Activated CD4-positive, alpha-beta T cell treated with anti-CD3 and anti-CD28 coated beads for 36 hours (primary cell): Measurements from ENCODE around the gene ADAM21. TPM values are rescaled to one million over a fixed set of nuclear protein-coding genes. Genes with fewer than 3 reads are reported as not detected.
"Not testable (repeated sequence)": the region's sequence is repeated elsewhere in the genome, so short reads cannot be mapped to it uniquely, and the experiment has no call there.

ENCODE experiments used
- ATAC-seq: fragments of 200-7000 bp; cut with Tn5 transposase; one replicate; pipeline ENCODE4 v1.10.0; 2021; ENCODE audit warnings: mild to moderate bottlenecking, moderate library complexity
- CTCF ChIA-PET: fragments of 350-600 bp; sonication (Branson Sonifier 250); formaldehyde crosslinking; loops from one replicate; lab custom pipeline; 2021; ENCODE audit warnings: antibody characterized with exemption; lab: Charles Lee
- POLR2A ChIA-PET: fragments of 350-600 bp; sonication (Branson Sonifier 250); formaldehyde crosslinking; loops from one replicate; lab custom pipeline; 2021; ENCODE audit warnings: antibody characterized with exemption, inconsistent platforms; lab: Charles Lee
- DNase-seq: peaks from one replicate; pipeline ENCODE4 v3.0.0-alpha.2; 2020
- H3K27ac Mint-ChIP-seq: one replicate; pipeline ENCODE4 v1.8.0; 2021; ENCODE audit warnings: mixed read lengths
- H3K27me3 Mint-ChIP-seq: one replicate; pipeline ENCODE4 v1.8.0; 2021; ENCODE audit warnings: mixed read lengths
- H3K36me3 Mint-ChIP-seq: one replicate; pipeline ENCODE4 v1.8.0; 2021; ENCODE audit warnings: low read depth, mixed read lengths
- H3K4me1 Mint-ChIP-seq: one replicate; pipeline ENCODE4 v1.8.0; 2021; ENCODE audit warnings: mixed read lengths
- H3K4me3 Mint-ChIP-seq: one replicate; pipeline ENCODE4 v1.8.0; 2021; ENCODE audit warnings: mild to moderate bottlenecking, moderate library complexity, mixed read lengths
- H3K9me3 Mint-ChIP-seq: one replicate; pipeline ENCODE4 v1.8.0; 2021; ENCODE audit warnings: low read depth, mixed read lengths
- intact Hi-C, 2 experiments: fragments of 100-400 bp; cut with DNase I in 1 of 2; cut with micrococcal nuclease in 1 of 2; formaldehyde crosslinking; loops; one replicate each; pipeline versions ENCODE4 v1.14.2 to v1.15.1; 2022 to 2024; cut with DNase I, micrococcal nuclease
- total RNA-seq, 2 experiments: library from RNA; stranded (reverse); gene quantifications; one replicate each; pipeline ENCODE4 v1.2.3, GENCODE V29; 2021

ADAM21 gene
- under 1 TPM; 0.09 to 0.11 TPM for total RNA-seq

GRCh38 chr14:70451874-70452273 is at the start of gene ADAM21:
Gene ADAM21 (plus strand): TSS chr14:70452174. CDS start chr14:70457500, 5,326 bp downstream.
- CTCF ChIA-PET: no interaction called here
- Mint-ChIP-seq H3K9me3 (no peaks in the 10 kb centered on the region), H3K36me3 (no peaks in the 10 kb centered on the region), H3K4me3 (no peak within 1 kb of the TSS), H3K27ac (no peak within 1 kb of the TSS), H3K4me1 (no peaks in the 10 kb centered on the region), H3K27me3 (no peaks in the 10 kb centered on the region)
- no peak for DNase-seq
- no peak for ATAC-seq
- intact Hi-C loops: no loop called here
- POLR2A ChIA-PET: no interaction called here

- CTCF ChIA-PET: interaction anchor here (1.2 kb wide), 1 partner anchor 17 kb away, joined by 3 read pairs; no protein-coding TSS in a partner anchor
- H3K4me3 Mint-ChIP-seq, H3K36me3 Mint-ChIP-seq, DNase-seq, intact Hi-C loops, H3K4me1 Mint-ChIP-seq, H3K27me3 Mint-ChIP-seq, H3K27ac Mint-ChIP-seq, H3K9me3 Mint-ChIP-seq, ATAC-seq: not testable (repeated sequence)
- POLR2A ChIA-PET: interaction anchor here (0.7 kb wide), 1 partner anchor 192 kb away, joined by 3 read pairs; no protein-coding TSS in a partner anchor
Measured at GRCh38 chr14:70403335-70403734, 48.6 kb upstream of the ADAM21 start.

- H3K9me3 Mint-ChIP-seq, DNase-seq, H3K27ac Mint-ChIP-seq, POLR2A ChIA-PET, ATAC-seq, intact Hi-C loops, H3K4me3 Mint-ChIP-seq, H3K36me3 Mint-ChIP-seq, H3K4me1 Mint-ChIP-seq, H3K27me3 Mint-ChIP-seq: not testable (repeated sequence)
- CTCF ChIA-PET: interaction anchor here (0.6 kb wide), 1 partner anchor 16 kb away, joined by 3 read pairs; no protein-coding TSS in a partner anchor
Measured at GRCh38 chr14:70406216-70406615, 45.8 kb upstream of the ADAM21 start.

- H3K27me3 Mint-ChIP-seq: no peaks in the 10 kb centered on the region
- no peak for ATAC-seq
- DNase-seq: no peak
- POLR2A ChIA-PET: no interaction called here
- H3K4me3 Mint-ChIP-seq: no peak overlapping the region
- peaks cover 8% of the 10 kb centered on the region for H3K36me3 Mint-ChIP-seq
- intact Hi-C loops: no loop called here
- H3K27ac Mint-ChIP-seq: no peak overlapping the region
- H3K4me1 Mint-ChIP-seq: peaks cover 16% of the 10 kb centered on the region
- CTCF ChIA-PET: interaction anchor here (0.7 kb wide), 1 partner anchor 108 kb away, joined by 4 read pairs; no protein-coding TSS in a partner anchor
- H3K9me3 Mint-ChIP-seq: peaks cover 2% of the 10 kb centered on the region
Measured at GRCh38 chr14:70407621-70408020, 44.4 kb upstream of the ADAM21 start.

GRCh38 chr14:70415788-70416187 is 36.2 kb upstream of the ADAM21 start:
- DNase-seq (no peak), ATAC-seq (no peak)
- Mint-ChIP-seq H3K36me3 (no peaks in the 10 kb centered on the region), H3K4me1 (peaks cover 38% of the 10 kb centered on the region), H3K27me3 (no peaks in the 10 kb centered on the region), H3K9me3 (no peaks in the 10 kb centered on the region), H3K4me3 (peak overlapping the region; percentile 99), H3K27ac (peak overlapping the region; percentile 75)
- POLR2A ChIA-PET: no interaction called here
- intact Hi-C loops: loop anchor here in 1 of 2 experiments (2.0 kb wide), 1 partner anchor 55 kb away; no protein-coding TSS in a partner anchor
- CTCF ChIA-PET: no interaction called here

- ATAC-seq: peak; percentile 25
- CTCF ChIA-PET: no interaction called here
- peak overlapping the region; percentile 99 for H3K4me3 Mint-ChIP-seq
- POLR2A ChIA-PET: no interaction called here
- intact Hi-C loops: loop anchor here in 1 of 2 experiments (2.0 kb wide), 1 partner anchor 56 kb away; no protein-coding TSS in a partner anchor
- H3K27ac Mint-ChIP-seq: peak overlapping the region; percentile 88
- H3K36me3 Mint-ChIP-seq: no peaks in the 10 kb centered on the region
- H3K4me1 Mint-ChIP-seq: peaks cover 37% of the 10 kb centered on the region
- H3K27me3 Mint-ChIP-seq: no peaks in the 10 kb centered on the region
- DNase-seq: no peak
- H3K9me3 Mint-ChIP-seq: no peaks in the 10 kb centered on the region
Measured at GRCh38 chr14:70416338-70416724, 35.6 kb upstream of the ADAM21 start.

- intact Hi-C loops: loop anchor here in 1 of 2 experiments (2.0 kb wide), 1 partner anchor 56 kb away; no protein-coding TSS in a partner anchor
- peak; percentile 84 for ATAC-seq
- H3K4me1 Mint-ChIP-seq: peaks cover 32% of the 10 kb centered on the region
- peaks cover under 1% of the 10 kb centered on the region for H3K27me3 Mint-ChIP-seq
- no peaks in the 10 kb centered on the region for H3K36me3 Mint-ChIP-seq
- no peaks in the 10 kb centered on the region for H3K9me3 Mint-ChIP-seq
- ChIA-PET CTCF (no interaction called here), POLR2A (no interaction called here)
- peak; percentile 74 for DNase-seq
- peak within 1 kb of the TSS; percentile 99 for H3K4me3 Mint-ChIP-seq
- peak within 1 kb of the TSS; percentile 88 for H3K27ac Mint-ChIP-seq
Measured at GRCh38 chr14:70416725-70417349, 35.1 kb upstream of the ADAM21 start, which contains the start of gene SYNJ2BP. Gene SYNJ2BP (minus strand): TSS chr14:70417090. CDS start chr14:70416963, 127 bp downstream.

- H3K4me3 Mint-ChIP-seq, DNase-seq, intact Hi-C loops, H3K36me3 Mint-ChIP-seq, H3K27me3 Mint-ChIP-seq, H3K27ac Mint-ChIP-seq, ATAC-seq, H3K9me3 Mint-ChIP-seq, CTCF ChIA-PET: not testable (repeated sequence)
- H3K4me1 Mint-ChIP-seq: peaks cover 20% of the 10 kb centered on the region
- POLR2A ChIA-PET: interaction anchor here (0.5 kb wide), 1 partner anchor 144 kb away, joined by 5 read pairs; no protein-coding TSS in a partner anchor
Measured at GRCh38 chr14:70419270-70419931, 32.6 kb upstream of the ADAM21 start.

- H3K9me3 Mint-ChIP-seq: no peaks in the 10 kb centered on the region
- POLR2A ChIA-PET: no interaction called here
- H3K4me3 Mint-ChIP-seq: no peak overlapping the region
- DNase-seq (no peak), ATAC-seq (no peak)
- no peaks in the 10 kb centered on the region for H3K36me3 Mint-ChIP-seq
- intact Hi-C loops: no loop called here
- CTCF ChIA-PET: interaction anchor here (0.9 kb wide), 1 partner anchor 17 kb away, joined by 3 read pairs; no protein-coding TSS in a partner anchor
- H3K4me1 Mint-ChIP-seq: no peaks in the 10 kb centered on the region
- H3K27ac Mint-ChIP-seq: no peak overlapping the region
- H3K27me3 Mint-ChIP-seq: peaks cover 5% of the 10 kb centered on the region
Measured at GRCh38 chr14:70422538-70422937, 29.4 kb upstream of the ADAM21 start.

GRCh38 chr14:70425354-70425753 is 26.6 kb upstream of the ADAM21 start:
- CTCF ChIA-PET: no interaction called here
- intact Hi-C loops: no loop called here
- POLR2A ChIA-PET: no interaction called here
- H3K27me3 Mint-ChIP-seq: peaks cover 11% of the 10 kb centered on the region
- ATAC-seq (no peak), DNase-seq (peak; percentile 20)
- no peak overlapping the region for H3K4me3 Mint-ChIP-seq
- H3K36me3 Mint-ChIP-seq: no peaks in the 10 kb centered on the region
- no peak overlapping the region for H3K27ac Mint-ChIP-seq
- H3K9me3 Mint-ChIP-seq: no peaks in the 10 kb centered on the region
- H3K4me1 Mint-ChIP-seq: no peaks in the 10 kb centered on the region

GRCh38 chr14:70426555-70426954 is 25.4 kb upstream of the ADAM21 start:
- intact Hi-C loops: not testable (repeated sequence)

More at GRCh38 chr14:70426555-70426954, 25.4 kb upstream of the ADAM21 start:
- POLR2A ChIA-PET, CTCF ChIA-PET, H3K4me3 Mint-ChIP-seq, H3K9me3 Mint-ChIP-seq, H3K27ac Mint-ChIP-seq, DNase-seq, H3K4me1 Mint-ChIP-seq, H3K36me3 Mint-ChIP-seq, ATAC-seq: not testable (repeated sequence)
- H3K27me3 Mint-ChIP-seq: peaks cover 15% of the 10 kb centered on the region
